Small intestine (tissue), 4 donors: ENCODE measurements around the gene RRM1. TPM values are rescaled to one million over a fixed set of nuclear protein-coding genes. Genes with fewer than 3 reads are reported as not detected.

Source experiments
- polyA plus RNA-seq, 4 donors: library from polyadenylated mRNA; stranded (reverse) in 3 of 4; unstranded in 1 of 4; fragments of 200-250 nt in 3 of 4; fragments of 120-200 nt in 1 of 4; gene quantifications; one replicate each; pipeline versions ENCODE4 v1.2.1 to v1.2.3, GENCODE V29; 2013
- donor health status: healthy with polysubstance abuse.
- donor health status: Bipolar disorder and iron deficiency.
- donor health status: healthy.

The RRM1 gene
- polyA plus RNA-seq, 4 donors, result 10.3 to 51.8 (median 25.3) TPM

Other genes starting within 250 kb of the RRM1 start
- gene STIM1, start 239.1 kb upstream of the RRM1 start, polyA plus RNA-seq, result 10 to 100 TPM in 2 of 4 donors, 1 to 10 TPM in 2; 5.6 to 27.9 (median 11.7) TPM